ENCODE data around the gene LENEP. TPM values are rescaled to one million over a fixed set of nuclear protein-coding genes. Genes with fewer than 3 reads are reported as not detected.

LENEP gene
- total RNA-seq, 1 donor from 2014 or later: 0.87 TPM

DNA sequence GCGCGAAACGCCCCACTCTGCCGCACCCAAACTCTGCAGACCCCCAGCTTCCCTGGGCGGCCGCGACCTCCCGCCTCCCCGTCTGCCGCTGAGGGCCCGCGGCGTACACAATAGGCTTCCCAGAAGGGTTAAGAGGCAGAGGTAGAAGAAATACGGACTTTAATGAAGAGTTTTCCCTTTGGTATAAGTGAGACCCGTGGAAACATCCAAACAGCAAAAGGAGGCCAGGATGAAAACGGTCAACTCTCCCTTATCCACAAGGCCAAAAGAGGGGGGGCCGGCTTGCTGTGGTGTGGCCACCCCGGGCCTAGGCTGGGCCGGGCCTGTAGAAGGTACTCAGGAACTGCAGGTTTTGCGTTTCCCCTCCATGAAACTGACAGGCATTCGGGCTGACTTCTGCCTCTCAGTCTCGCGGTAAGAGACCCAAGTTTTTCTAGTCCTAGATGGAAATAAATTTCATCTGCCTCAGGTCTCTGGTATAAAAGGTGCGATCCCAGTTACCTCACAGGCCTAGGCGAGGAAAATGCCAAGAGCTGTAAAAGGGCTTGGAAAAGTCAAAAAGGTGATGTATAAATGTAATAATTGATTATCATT is 31.1 kb upstream of the LENEP start:
- Mint-ChIP-seq H3K36me3 (peaks cover 8% of the 10 kb centered on the region), H3K4me1 (peaks cover 33% of the 10 kb centered on the region), H3K4me3 (peak overlapping the region; percentile 85), H3K27me3 (ENCODE audit: low read depth) (no peaks in the 10 kb centered on the region), H3K27ac (peak overlapping the region; percentile 96), H3K9me3 (no peaks in the 10 kb centered on the region)
- no peak for DNase-seq (ENCODE audit: low spot score in 2 of 2, unreplicated experiment in 2 of 2)
- no peak for TF ChIP-seq CTCF (IDR thresholded peaks at IDR 0.05; ENCODE audit: unreplicated experiment)

DNA sequence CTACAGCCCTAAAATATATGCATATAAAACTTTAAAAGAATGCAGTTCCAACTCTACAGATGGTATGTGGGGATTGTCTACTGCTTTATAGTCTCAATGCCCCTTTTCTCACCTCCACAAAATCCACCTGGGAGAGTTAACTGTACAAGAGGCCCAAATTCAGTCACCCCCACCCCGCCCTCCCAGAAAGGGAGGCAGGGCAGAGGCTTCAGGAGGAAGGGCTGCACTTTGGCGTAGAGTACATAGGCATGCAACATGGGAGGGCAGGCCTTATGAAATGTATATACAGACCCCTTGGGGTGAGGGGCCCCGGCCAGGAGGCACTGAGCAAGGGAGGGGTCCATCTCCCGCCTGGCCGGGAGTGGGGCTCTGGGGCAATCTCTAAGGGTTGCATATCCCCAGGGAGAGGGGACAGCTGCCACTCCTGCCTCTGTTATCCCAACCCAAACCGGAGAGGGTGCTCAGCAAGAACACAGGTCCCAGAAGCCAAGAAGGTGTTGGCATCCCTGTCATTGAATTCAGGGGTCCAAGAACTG is 30.5 kb upstream of the LENEP start:
- H3K27ac Mint-ChIP-seq: peak overlapping the region; percentile 96
- no peak for TF ChIP-seq CTCF (IDR thresholded peaks at IDR 0.05; ENCODE audit: unreplicated experiment)
- H3K9me3 Mint-ChIP-seq: no peaks in the 10 kb centered on the region
- H3K27me3 Mint-ChIP-seq (ENCODE audit: low read depth): no peaks in the 10 kb centered on the region
- peak overlapping the region; percentile 85 for H3K4me3 Mint-ChIP-seq
- H3K36me3 Mint-ChIP-seq: peaks cover 8% of the 10 kb centered on the region
- no peak for DNase-seq (ENCODE audit: low spot score in 2 of 2, unreplicated experiment in 2 of 2)
- H3K4me1 Mint-ChIP-seq: peaks cover 28% of the 10 kb centered on the region

DNA sequence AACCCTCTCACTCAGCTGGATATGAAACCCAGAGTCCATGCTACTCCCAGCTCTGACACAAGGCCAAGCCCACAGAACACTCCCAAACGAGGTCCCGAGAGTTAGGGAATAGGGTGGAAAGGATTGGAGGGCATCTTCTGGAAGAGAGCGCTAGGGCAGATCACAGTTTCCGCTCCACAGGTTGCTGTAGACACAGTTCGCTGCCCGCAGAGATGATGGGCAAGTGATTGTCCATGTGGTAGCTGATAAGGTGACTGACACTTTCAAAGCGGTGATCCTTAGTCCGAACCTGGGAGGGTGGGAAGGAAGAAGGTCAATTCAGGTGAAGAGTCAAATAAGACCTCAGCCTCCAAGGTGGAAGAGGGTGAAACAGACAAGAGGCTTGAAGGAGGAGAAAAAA is 29.7 kb upstream of the LENEP start:
- Mint-ChIP-seq H3K27me3 (ENCODE audit: low read depth) (no peaks in the 10 kb centered on the region), H3K36me3 (peaks cover 12% of the 10 kb centered on the region), H3K4me1 (peaks cover 32% of the 10 kb centered on the region), H3K27ac (peak overlapping the region; percentile 54), H3K4me3 (no peak overlapping the region), H3K9me3 (no peaks in the 10 kb centered on the region)
- DNase-seq (ENCODE audit: low spot score in 2 of 2, unreplicated experiment in 2 of 2): no peak
- no peak for TF ChIP-seq CTCF (IDR thresholded peaks at IDR 0.05; ENCODE audit: unreplicated experiment)

DNA sequence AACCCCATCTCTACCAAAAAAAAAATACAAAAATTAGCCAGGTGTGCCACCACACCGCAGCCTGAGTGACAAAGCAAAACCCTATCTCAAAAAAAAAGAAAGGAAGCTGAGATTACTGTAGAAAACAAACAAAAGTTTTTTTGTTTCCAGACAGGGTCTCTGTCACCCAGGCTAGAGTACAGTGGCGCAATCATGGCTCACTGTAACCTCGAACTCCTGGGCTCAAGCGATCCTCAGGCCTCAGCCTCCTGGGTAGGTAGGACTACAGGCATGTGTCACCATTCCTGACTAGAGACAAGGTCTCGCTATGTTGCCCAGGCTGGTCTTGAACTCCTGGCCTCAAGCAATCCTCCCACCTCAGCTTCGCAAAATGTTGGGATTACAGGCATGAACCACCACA is 29.0 kb upstream of the LENEP start:
- Mint-ChIP-seq H3K27me3 (ENCODE audit: low read depth) (no peaks in the 10 kb centered on the region), H3K4me3 (no peak overlapping the region), H3K9me3 (no peaks in the 10 kb centered on the region), H3K36me3 (peaks cover 12% of the 10 kb centered on the region), H3K4me1 (peaks cover 37% of the 10 kb centered on the region), H3K27ac (no peak overlapping the region)
- no peak for DNase-seq (ENCODE audit: low spot score in 2 of 2, unreplicated experiment in 2 of 2)
- no peak for TF ChIP-seq CTCF (IDR thresholded peaks at IDR 0.05; ENCODE audit: unreplicated experiment)

DNA sequence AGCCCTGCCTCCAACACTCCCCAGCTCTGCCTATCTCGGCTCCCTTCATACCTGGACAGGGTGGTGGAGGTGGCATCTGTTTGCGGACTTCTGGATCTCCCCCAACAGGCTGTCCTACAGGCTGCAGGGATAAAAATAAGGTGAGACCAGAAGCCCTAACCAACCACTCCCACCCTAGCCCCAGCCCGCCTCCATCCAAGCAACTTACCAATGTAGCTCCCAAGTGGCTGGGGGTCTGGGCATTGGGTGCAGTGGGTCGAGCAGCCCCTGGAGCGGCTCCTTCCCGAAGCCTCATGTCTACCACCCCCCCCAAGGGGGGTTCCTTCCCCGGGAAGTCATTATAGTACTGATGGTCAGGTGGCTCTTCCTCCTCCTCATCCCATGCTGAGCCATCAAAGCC is 27.3 kb upstream of the LENEP start:
- Mint-ChIP-seq H3K27ac (no peak overlapping the region), H3K36me3 (peaks cover 12% of the 10 kb centered on the region), H3K4me1 (peaks cover 41% of the 10 kb centered on the region), H3K4me3 (no peak overlapping the region), H3K9me3 (no peaks in the 10 kb centered on the region), H3K27me3 (ENCODE audit: low read depth) (no peaks in the 10 kb centered on the region)
- no peak for TF ChIP-seq CTCF (IDR thresholded peaks at IDR 0.05; ENCODE audit: unreplicated experiment)
- DNase-seq (ENCODE audit: low spot score in 2 of 2, unreplicated experiment in 2 of 2): no peak

All from mesothelial cell of epicardium (in vitro differentiated cells).